NCI-H446 (cell line): ENCODE measurements around the gene LRP2BP.

Experiments used
- DNase-seq, 2 experiments: peaks; one replicate each; lab custom pipeline; 2025; lab: John Stamatoyannopoulos, UW

LRP2BP gene

DNA sequence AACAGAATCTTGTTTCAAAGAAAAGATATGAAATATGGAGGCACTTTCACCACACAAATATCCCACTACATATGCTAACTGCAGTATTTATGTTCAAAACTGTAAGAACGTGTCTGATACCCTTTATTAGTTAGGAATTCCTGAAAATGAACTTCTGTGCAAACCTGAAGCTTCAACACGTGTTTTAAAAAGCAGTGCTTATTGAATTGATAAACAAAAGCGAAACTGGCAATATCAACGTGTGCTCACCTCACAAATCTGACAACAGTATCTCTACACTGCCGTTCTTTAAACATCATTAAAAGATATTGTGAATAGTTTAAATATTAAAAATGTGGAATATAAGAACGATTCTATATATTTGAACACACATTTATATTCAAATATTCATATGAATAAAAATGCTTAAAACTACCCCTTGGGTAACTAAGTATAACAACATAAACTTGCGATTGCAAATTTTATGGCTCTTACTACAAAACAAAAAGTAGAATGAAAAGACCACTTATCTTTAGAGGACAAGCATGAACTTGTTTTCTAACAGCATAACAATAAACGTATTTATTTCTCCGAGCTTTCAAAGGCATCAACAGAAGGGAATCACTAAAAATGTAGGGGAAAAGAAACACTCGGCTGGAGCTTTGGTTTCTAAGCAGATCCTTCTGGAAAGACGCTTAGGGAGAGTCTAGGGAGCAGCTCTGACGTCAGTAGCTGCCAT, at the start of gene LRP2BP:
TSS of gene LRP2BP (minus strand) at position 687 of the 718 bp plus-strand sequence. CDS start 17,738 bp downstream, outside the sequence.
- DNase-seq, result peak in 1 of 2 experiments; percentile 35

DNA sequence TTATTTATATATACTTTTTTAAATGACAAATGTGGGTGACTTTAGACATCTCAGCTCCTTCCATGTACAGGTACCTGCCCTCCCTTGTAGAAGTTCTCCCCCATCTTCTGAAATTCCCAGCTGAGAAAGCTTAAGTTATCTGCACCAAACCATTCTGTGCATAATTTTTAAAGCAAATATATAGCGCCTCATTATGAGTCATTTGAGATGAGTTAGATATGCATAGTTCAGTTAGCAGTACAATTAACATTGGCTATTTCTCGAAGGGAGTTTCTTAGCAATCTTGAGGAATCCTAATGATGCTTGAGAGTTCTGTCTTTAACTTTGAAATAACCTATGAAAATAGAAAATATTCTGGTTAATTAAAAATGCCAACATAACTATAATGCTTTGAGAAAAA, 49.5 kb upstream of the LRP2BP start:
- DNase-seq, result no peak

DNA sequence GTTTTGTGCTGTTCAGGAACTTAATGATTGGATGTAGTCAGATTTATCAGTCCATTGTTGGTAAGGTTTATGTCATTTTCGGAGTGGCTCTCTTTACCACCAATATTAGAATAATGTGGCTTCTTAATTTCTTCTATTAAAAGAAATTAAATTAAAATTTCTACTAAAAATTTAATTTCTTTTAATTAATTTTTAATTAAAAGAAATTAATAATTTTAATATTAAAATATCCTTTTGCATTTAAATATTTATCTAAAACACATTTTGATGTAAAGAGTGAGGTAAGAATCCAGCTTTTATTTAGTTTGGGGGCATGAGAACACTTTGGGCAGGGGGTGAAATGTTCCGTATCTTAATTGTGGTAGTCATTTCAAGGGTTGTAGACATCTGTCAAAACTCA, 45.8 kb upstream of the LRP2BP start:
- DNase-seq, result no peak

DNA sequence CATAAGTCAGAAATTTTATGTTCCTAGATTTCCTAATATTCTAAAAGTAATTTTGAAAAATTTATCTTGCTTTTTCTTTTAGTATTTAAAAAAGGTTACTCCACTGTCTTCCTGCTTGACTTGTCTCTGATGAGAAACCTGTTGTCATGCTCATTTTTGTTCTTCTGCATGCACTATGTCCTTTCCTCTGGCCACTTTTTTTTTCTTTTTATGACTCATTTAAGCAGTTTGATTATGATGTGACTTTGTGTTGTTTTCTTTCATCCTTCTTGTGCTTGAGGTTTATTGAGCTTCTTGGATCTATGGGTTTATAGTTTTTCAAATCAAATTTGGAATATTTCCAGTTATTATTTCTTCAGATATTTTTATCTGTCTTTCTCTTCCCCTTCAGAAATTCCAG, 42.1 kb upstream of the LRP2BP start:
- DNase-seq, result no peak

DNA sequence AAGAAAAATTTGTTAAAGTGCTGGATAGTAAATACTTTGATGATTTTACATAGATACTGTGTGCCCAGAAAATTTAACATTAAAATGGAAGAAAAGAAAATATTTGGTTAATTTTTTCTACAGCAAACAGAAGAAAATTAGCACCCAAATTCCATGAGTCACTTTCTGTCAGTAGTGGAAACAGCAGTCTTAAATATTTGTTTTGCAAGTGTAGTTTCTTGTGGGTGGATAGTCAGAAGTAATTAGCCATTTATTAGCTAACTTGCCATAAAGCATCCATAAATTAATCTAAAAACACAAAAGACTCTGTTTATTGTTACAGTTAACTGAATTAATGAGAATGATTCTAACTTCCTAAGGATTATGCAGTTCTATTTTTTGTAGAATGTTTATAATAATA, 39.7 kb upstream of the LRP2BP start:
- no peak for DNase-seq

DNA sequence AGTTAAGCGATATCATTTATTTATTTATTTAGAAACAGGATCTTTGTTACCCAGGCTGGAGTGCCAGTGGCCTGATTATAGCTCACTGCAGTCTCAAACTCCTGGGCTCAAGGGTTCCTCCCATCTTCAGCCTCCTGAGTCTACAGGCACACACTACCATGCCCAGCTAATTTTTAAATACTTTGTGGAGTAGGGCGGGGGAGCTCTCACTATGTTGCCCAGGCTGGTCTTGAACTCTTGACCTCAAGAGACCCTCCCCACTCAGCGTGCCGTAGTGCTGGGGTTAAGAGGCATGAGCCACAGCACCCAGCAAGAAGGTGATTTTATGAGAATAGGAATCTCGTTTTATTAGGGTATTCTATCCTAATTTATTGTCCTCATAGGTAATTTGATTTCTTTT, 33.9 kb upstream of the LRP2BP start:
- no peak for DNase-seq

DNA sequence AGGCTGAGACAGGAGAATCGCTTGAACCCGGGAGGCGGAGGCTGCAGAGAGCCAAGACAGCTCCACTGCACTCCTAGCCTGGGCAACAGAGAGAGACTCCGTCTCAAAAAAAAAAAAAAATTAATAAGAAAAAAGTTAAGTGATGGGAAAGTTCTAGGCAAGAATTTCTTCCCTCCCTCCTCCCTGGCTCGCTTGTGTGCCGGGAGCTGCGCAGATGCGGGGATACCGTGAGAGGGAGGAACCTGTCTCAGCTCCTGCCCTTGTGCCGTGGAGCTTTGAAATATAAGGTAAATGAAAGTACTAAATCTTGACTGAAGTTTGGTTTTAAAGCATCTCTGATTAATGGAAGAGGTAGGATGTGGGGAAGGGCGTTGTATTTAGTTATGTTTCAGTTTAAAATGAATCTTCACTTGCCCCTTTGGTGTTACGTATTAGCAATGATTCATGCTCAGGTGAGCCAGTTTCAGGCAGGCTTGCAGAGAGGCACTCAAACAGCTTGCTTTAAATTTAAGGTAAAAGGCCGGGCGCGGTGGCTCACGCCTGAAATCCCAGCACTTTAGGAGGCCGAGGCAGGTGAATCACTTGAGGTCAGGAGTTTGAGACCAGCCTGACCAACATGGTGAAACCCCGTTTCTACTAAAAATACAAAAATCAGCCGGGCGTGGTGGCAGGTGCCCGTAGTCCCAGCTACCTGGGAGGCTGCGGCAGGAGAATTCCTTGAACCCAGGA, 31.4 kb upstream of the LRP2BP start:
- DNase-seq, result no peak

DNA sequence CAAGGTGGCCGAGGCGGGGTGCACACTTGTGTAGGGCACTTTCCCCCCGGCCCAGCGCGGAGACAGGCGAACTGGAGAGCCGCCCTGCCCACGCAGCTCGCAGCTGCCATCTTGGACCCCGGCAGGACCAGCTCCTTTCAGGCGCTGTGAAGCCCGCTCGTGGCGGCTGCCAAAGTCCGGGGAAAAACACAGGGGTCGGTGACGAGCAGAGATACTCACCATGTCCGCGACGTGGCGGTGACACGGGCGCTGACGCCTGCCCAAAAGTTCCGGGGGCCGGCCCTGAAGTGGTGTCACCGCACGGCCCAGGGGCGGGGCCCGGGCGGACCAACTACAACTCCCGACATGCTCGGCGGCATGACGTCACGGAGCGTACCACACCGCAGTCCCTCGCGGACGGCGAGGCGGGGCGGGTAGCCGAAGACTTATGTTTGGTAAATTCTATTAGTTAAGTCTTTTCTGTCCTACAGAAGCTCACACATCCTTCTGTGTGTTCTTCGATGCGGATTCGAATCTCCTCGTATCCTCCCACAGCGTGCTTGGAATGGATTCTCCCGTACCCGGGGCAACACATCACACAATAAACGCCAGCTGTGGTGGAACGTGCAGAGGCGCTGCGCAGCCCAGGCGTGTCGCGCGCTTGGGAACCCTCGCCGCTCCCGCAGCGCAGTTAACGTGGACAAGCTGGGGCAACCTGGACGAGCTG, 30.1 kb upstream of the LRP2BP start, which contains the start of gene UFSP2:
TSS of gene UFSP2 (minus strand) at position 318 of the 706 bp plus-strand sequence. CDS start at position 222, 96 bp downstream.
- DNase-seq, result peak; percentile 69 to 82

DNA sequence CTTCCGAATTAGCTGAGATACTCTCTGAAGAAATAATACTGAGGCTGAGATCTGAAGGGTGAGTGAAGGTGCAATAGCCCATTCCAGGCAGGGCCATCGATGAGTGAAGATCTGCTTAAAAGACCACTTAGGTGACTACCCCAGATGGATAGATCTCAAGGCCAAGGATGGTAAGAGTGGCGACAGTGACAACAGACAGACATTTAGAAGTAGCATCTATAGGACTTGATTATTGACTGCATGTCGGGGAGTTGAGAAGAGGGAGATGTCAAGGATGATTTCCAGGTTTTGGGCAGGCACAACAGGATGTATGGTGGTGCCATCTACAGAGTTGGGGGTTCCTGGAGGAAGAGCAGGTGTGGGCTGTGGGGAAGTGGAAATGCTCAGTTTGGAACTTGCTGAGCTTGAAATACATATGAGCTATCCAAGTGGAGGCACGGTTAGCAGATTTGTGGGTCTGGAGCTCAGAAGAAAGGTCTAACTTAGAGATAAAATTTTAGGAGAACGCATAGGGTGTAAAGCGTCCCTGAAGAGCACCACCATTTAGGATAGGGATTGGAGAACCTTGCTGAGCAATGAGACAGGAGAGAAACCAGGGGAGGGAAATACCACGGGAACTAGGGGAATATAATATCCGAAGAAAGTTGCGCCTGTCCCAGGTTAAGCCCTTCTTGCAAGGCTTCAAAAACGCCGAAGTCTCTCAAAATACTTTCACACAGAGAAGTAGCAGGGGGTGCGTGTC, 29.4 kb upstream of the LRP2BP start:
- DNase-seq, result no peak

DNA sequence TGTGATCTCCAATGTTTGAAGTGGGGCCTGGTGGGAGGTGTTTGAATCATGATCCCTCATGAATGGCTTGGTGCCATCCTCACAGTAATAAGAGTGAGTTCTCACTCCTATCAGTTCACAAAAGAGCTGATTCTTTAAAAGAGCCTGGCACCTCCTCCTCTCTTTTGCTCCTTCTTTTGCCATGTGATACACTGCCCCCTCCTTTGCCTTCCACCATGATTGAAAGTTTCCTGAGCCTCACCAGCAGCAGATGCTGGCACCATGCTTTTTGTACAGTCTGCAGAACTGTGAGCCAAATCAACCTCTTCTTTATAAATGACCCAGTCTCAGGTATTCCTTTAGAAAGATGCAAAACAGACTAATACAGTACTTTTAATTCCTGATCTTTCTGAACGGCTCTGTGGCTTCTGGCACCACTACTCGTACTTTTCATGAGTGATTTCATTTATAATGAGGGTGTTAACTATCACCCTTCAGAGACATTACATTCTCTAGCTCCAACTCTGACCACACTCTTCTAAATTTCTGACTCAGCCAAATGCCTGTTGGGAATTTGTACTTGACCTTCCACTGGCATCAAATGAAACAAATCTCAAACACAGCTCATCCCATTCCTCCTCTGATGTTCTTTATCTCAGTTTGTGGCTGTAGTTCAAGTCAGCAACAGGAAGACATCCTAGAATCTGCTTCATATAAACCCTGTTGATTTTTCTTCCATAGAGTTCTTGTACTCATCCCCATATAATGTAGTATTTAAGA, 25.8 kb upstream of the LRP2BP start:
- no peak for DNase-seq

DNA sequence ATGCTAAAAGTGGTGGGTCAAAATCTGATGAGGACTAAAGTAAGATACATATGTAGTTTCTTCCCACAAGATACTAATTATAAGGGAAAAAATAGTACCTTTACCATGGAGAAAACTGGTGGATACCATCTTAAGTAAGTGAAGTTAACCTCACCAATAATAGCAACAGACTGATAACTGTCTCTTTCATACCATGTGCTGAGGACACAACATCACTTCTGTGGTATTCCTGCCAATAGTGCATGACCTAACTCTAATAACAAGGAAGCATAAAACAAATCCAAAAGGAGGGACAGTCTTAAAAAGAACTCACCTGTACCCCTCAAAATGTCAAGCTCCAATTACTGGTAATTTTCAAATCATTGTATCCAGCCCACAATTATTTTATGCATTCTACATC, 21.2 kb upstream of the LRP2BP start:
- no peak for DNase-seq

DNA sequence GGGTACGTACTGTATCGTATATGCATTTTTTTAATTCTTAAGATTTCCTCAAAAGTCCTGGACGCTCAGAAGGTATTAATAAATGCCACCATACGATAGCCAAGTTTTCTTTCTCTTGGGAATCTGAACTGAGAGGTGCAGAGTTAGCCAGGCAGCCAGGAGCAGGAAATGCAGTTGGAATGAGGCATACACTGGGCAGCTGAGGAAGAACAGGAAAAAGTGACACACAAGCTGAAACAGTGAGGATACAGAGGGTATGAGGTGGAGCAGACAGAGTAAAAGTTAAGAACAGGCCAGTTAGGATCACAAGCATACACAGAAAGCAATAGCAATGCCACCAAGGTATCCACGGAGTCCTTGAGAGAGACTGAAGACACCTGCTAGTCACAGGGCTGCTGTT, 16.7 kb upstream of the LRP2BP start:
- DNase-seq, result no peak

DNA sequence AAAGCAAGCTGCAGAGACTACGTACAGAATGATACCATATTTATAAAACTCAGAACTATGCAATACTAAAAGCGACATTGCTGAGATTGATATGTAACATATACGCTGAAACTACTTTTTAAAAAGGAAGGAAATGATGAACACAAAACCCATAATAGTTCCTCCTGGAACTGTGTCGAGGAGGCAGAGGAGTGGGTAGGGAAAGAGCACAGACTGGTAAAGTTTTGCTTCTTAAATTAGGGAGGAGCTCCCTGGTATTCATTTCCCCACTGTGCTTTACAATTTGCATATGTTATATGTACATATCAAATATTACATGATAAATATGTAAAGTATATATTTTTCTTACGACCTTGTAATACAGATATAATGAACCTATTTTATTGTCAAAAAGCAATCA, 16.1 kb upstream of the LRP2BP start:
- DNase-seq, result no peak

DNA sequence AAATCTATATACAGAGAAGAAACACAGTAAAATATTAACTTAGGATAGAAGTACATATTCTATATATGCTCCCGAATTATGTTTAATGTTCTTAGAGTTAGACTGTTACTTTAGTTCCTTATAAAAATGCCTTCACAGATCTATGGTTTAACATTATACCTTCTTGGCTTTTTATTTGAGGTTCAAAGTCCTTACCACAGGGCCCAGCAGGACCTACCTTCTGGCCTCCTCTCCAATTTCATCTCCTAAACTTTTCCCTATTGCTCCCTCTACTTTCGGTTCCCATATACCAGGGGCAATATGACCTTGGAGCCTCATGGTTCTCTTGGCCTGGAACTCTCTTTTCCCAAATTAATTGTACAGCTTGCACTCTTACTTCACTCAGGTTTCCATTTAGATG, 12.7 kb upstream of the LRP2BP start:
- no peak for DNase-seq

DNA sequence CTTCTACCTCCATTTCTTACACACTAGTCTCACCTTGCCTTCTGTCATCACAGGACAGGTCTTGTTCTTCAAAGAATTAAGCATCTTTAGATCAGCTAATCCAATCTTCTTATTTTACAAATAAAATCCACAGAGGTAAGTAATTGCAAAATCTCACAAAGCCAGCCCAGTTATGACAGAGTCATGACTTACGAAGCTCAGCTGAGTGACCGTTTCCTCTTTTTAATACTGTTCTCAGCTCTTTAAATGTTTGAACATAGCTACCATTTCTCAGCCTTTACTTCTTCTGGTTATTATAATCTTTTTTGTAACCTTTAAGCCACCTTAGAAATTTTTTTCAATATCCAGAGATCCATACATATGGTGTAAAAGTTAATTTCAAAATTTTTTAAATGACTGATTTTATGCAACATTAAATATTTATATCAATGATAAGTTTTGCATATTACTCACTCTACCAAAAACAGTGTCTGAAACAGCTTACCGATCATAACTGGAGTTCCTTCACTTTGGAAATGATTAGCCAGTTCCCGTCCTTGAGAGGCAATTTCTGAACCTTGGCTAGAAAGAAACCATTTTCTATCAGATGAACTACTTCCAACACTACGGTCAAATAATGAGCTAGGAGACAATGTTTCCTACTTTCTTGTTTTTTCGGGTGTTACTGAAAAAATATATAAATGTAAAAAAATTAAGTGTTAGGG, 9.7 kb upstream of the LRP2BP start:
- DNase-seq, result no peak

DNA sequence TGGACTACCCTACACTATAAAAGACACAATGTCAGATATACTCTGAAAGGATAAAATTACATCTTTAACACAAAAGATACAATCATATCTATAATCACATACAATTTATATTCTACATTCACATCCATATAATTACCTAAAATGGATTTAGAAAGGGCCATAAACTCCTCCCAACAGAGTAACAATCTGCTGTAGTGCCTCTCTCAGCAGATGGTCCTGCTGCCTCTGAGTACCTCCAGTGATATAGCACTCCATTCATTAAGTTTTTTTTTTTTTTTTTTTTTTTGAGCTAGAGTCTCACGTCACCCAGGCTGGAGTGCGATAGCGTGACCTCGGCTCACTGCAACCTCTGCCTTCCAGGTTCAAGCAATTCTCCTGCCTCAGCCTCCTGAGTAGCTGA, 8.3 kb upstream of the LRP2BP start:
- no peak for DNase-seq

DNA sequence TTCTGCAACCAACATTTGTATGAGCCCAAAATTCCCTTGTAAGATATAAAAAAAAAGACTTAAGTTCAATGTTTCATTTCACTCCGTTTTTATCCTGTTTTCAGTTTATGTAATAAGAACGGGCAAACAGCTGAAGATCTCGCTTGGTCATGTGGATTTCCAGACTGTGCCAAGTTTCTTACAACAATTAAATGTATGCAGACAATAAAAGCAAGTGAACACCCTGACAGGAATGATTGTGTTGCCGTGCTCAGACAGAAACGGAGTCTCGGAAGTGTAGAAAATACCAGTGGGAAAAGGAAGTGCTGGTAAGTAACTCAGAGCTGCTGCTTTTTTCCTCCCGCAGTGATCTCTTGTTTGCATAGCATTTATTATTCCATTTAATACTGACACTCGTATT, 3.7 kb upstream of the LRP2BP start:
- no peak for DNase-seq

DNA sequence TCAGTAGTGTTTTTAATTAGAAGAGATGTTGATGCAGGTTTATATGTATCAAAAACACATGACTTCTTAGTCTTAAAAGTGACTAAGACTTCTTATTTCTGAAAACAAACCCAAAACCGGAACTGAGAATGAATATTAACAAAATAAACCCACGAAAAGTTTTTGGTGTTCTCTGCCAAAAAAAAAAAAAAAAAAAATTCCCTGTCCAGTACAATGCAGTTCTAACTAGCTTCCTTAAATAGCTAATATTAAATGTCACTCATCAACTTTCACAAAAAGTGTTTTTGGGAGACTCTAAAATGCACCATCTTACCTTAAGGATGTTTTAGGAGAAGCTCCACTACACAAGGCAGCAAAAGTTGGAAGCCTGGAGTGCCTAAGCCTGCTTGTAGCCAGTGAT, 2.9 kb upstream of the LRP2BP start:
- DNase-seq, result no peak

DNA sequence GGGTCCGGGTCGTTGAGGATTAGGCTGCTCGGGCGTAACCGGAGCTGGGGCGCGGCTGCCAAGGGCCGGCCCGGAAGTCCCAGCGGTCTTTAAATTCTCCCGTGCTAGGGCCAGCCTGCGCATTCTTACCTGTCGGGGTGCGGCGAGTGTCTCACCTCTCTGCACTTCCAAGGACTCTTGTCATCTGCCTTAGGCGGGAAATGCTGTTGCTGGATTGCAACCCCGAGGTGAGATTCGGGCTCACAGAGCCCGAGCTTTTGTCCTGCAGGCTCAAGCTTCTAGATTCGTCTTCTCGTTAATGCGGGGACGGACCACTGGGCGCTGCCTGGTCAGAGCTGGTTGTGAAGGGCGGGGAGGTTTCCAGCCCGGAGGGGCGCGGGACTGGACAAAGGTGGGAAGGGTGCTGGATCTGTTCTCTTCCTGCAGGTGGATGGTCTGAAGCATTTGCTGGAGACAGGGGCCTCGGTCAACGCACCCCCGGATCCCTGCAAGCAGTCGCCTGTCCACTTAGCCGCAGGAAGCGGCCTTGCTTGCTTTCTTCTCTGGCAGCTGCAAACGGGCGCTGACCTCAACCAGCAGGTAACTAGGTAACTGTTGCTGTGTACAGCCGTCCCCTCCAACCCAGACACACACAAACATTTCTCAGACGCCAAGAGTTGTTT, 1.1 kb upstream of the LRP2BP start, which contains the start of gene ANKRD37:
TSS of gene ANKRD37 (plus strand) at position 118 of the 662 bp plus-strand sequence. CDS start at position 201, 83 bp downstream.
- DNase-seq, result no peak
